Vagina (tissue), 2 donors: ENCODE measurements around the gene EMB. TPM values are rescaled to one million over a fixed set of nuclear protein-coding genes. Genes with fewer than 3 reads are reported as not detected.

Source experiments
- DNase-seq, 2 donors: peaks; one replicate each; pipeline ENCODE4 v3.0.0-alpha.2; 2017; ENCODE audit errors: extremely low spot score in 2 of 2
- H3K27ac ChIP-seq: fragments of 200-600 bp; sonication (generic); one replicate; pipeline ENCODE4 v1.5.1; 2019
- H3K27me3 ChIP-seq: fragments of 200-600 bp; sonication (generic); one replicate; pipeline ENCODE4 v1.5.1; 2019
- H3K36me3 ChIP-seq, 2 donors: fragments of 200-600 bp; sonication (generic); one replicate each; pipeline ENCODE4 v1.5.1; 2017 to 2019
- H3K4me1 ChIP-seq: fragments of 200-600 bp; sonication (generic); one replicate; pipeline ENCODE4 v1.5.1; 2019
- H3K4me3 ChIP-seq, 2 donors: fragments of 200-600 bp; sonication (generic); 1 replicate in 1 of 2; 2 replicates in 1 of 2; pipeline ENCODE4 v1.5.1; 2016 to 2019
- H3K9me3 ChIP-seq: fragments of 200-600 bp; sonication (generic); one replicate; pipeline ENCODE4 v1.5.1; 2019
- CTCF ChIP-seq, 3 experiments: fragments of 450-650 bp in 2 of 3; fragments of 200-600 bp in 1 of 3; sonication (generic) in 1 of 3; IDR thresholded peaks; one replicate each; pipeline ENCODE4 v1.5.1; 2017 to 2019; ENCODE audit warnings: antibody characterized with exemption in 3 of 3, mild to moderate bottlenecking in 2 of 3, moderate library complexity in 2 of 3
- POLR2A ChIP-seq, 2 donors: fragments of 450-650 bp; IDR thresholded peaks; one replicate each; pipeline ENCODE4 v1.6.1; 2017; ENCODE audit warnings: antibody characterized with exemption in 2 of 2, mild to moderate bottlenecking in 2 of 2, moderate library complexity in 2 of 2
- POLR2AphosphoS5 ChIP-seq, 2 donors: sonication (generic); formaldehyde crosslinking; IDR thresholded peaks; one replicate each; pipeline ENCODE4 v1.9.0; 2017; ENCODE audit warnings: antibody characterized with exemption in 2 of 2, mild to moderate bottlenecking in 2 of 2, low read depth in 1 of 2; ENCODE audit not compliant: insufficient read depth in 1 of 2
- intact Hi-C: fragments of 100-400 bp; cut with DNase I; formaldehyde crosslinking; loops from one replicate; pipeline ENCODE4 v1.15.1; 2023
- total RNA-seq: library from RNA; depleted of rRNA; stranded (reverse); fragments of >200 nt; gene quantifications from one replicate; pipeline ENCODE4 v1.2.3, GENCODE V29; 2016

Gene EMB
- total RNA-seq, 1 donor from 2014 or later: 10.1 TPM

- H3K4me1 ChIP-seq: no peaks in the 10 kb centered on the region
- H3K9me3 ChIP-seq: no peaks in the 10 kb centered on the region
- intact Hi-C loops: no loop called here
- TF ChIP-seq POLR2AphosphoS5 (IDR thresholded peaks at IDR 0.05; ENCODE audit: insufficient read depth in 1 of 2, low read depth in 1 of 2) (no peak), POLR2A (IDR thresholded peaks at IDR 0.05) (no peak), CTCF (IDR thresholded peaks at IDR 0.05) (no peak)
- no peaks in the 10 kb centered on the region for H3K27me3 ChIP-seq
- H3K27ac ChIP-seq: no peak overlapping the region
- no peak for DNase-seq
- no peaks in the 10 kb centered on the region for H3K36me3 ChIP-seq
- no peak overlapping the region for H3K4me3 ChIP-seq
Observed at GRCh38 chr5:50352382-50352781, 88.7 kb downstream of the EMB start.

Other genes starting within 250 kb of the EMB start
- gene PARP8, start 225.3 kb upstream of the EMB start, total RNA-seq: 48.4 TPM